ENCODE measurements around the gene HINT2. TPM values are rescaled to one million over a fixed set of nuclear protein-coding genes. Genes with fewer than 3 reads are reported as not detected.
A peak's percentile ranks its signal among the peaks of the same experiment; 100 is the strongest.

The HINT2 gene
- total RNA-seq, 1 experiment from 2014 or later = 110 TPM

- Mint-ChIP-seq H3K27me3 (ENCODE audit: insufficient read depth, unreplicated experiment) (no peaks in the 10 kb centered on the region), H3K4me1 (ENCODE audit: low read depth, unreplicated experiment) (peaks cover 29% of the 10 kb centered on the region), H3K36me3 (ENCODE audit: insufficient read depth, unreplicated experiment) (peaks cover 25% of the 10 kb centered on the region), H3K4me3 (ENCODE audit: unreplicated experiment) (peak overlapping the region; percentile 70), H3K27ac (ENCODE audit: unreplicated experiment) (peak overlapping the region; percentile 85), H3K9me3 (ENCODE audit: unreplicated experiment) (no peaks in the 10 kb centered on the region)
- no TSS peak for BruUV-seq (replicated peaks)
- no peak for TF ChIP-seq CTCF (IDR thresholded peaks at IDR 0.05; ENCODE audit: insufficient read depth in 1 of 2, low read depth in 1 of 2, low read length in 1 of 2, severe bottlenecking in 1 of 2, unreplicated experiment in 1 of 2)
- DNase-seq = peak; percentile 55 to 62
- intact Hi-C loops (cut with micrococcal nuclease; ENCODE audit: unreplicated experiment) = loop anchor here (1.0 kb wide), 2 partner anchors 14 to 25 kb away; partner anchors contain the start of gene HINT2
- Histone ChIP-seq H3K4me1 (peaks cover 46% of the 10 kb centered on the region), H3K27me3 (replicated peaks; ENCODE audit: control insufficient read depth, insufficient read depth, low read length) (no peaks in the 10 kb centered on the region), H3K9me3 (no peaks in the 10 kb centered on the region), H3K4me3 (ENCODE audit: low read depth, low read length) (peak overlapping the region; percentile 6; the same call in 1 of the 2 replicates), H3K36me3 (ENCODE audit: control insufficient read depth, insufficient read depth, low read length) (no peaks in the 10 kb centered on the region)
- ChIA-PET CTCF (interaction anchor here (0.9 to 2.5 kb wide), 4 partner anchors 11 to 81 kb away, joined by 4 to 16 read pairs (median 8); partner anchors contain the start of gene HINT2), POLR2A (interaction anchor here (1.5 kb wide), 1 partner anchor 13 kb away, joined by 4 read pairs; no protein-coding TSS in a partner anchor)
Observed at GRCh38 chr9:35801328-35802128, 13.3 kb downstream of the HINT2 start.

- H3K36me3 Mint-ChIP-seq (ENCODE audit: insufficient read depth, unreplicated experiment) = peaks cover 15% of the 10 kb centered on the region
- no TSS peak for BruUV-seq (replicated peaks)
- no peaks in the 10 kb centered on the region for H3K9me3 ChIP-seq
- no peak for DNase-seq
- H3K27ac Mint-ChIP-seq (ENCODE audit: unreplicated experiment) = peak overlapping the region; percentile 85
- H3K4me3 ChIP-seq (ENCODE audit: low read depth, low read length) = no peak overlapping the region
- ChIA-PET POLR2A (interaction anchor here (0.7 kb wide), 1 partner anchor 11 kb away, joined by 3 read pairs; the partner anchor contains the start of gene SPAG8), CTCF (interaction anchor here (1.1 to 2.4 kb wide), 3 partner anchors 10 to 26 kb away, joined by 6 to 16 read pairs (median 7); partner anchors contain the start of gene HINT2)
- no peak for TF ChIP-seq CTCF (IDR thresholded peaks at IDR 0.05; ENCODE audit: insufficient read depth in 1 of 2, low read depth in 1 of 2, low read length in 1 of 2, severe bottlenecking in 1 of 2, unreplicated experiment in 1 of 2)
- H3K9me3 Mint-ChIP-seq (ENCODE audit: unreplicated experiment) = no peaks in the 10 kb centered on the region
- intact Hi-C loops (cut with micrococcal nuclease; ENCODE audit: unreplicated experiment) = no loop called here
- H3K4me3 Mint-ChIP-seq (ENCODE audit: unreplicated experiment) = peak overlapping the region; percentile 70
- peaks cover 29% of the 10 kb centered on the region for H3K4me1 Mint-ChIP-seq (ENCODE audit: low read depth, unreplicated experiment)
- H3K27me3 Mint-ChIP-seq (ENCODE audit: insufficient read depth, unreplicated experiment) = no peaks in the 10 kb centered on the region
- H3K27me3 ChIP-seq (replicated peaks; ENCODE audit: control insufficient read depth, insufficient read depth, low read length) = no peaks in the 10 kb centered on the region
- H3K36me3 ChIP-seq (ENCODE audit: control insufficient read depth, insufficient read depth, low read length) = no peaks in the 10 kb centered on the region
- peaks cover 46% of the 10 kb centered on the region for H3K4me1 ChIP-seq
Observed at GRCh38 chr9:35800530-35800929, 14.3 kb downstream of the HINT2 start.

- Mint-ChIP-seq H3K27me3 (ENCODE audit: insufficient read depth, unreplicated experiment) (no peaks in the 10 kb centered on the region), H3K27ac (ENCODE audit: unreplicated experiment) (no peak overlapping the region), H3K4me3 (ENCODE audit: unreplicated experiment) (no peak overlapping the region), H3K36me3 (ENCODE audit: insufficient read depth, unreplicated experiment) (peaks cover 13% of the 10 kb centered on the region), H3K9me3 (ENCODE audit: unreplicated experiment) (no peaks in the 10 kb centered on the region), H3K4me1 (ENCODE audit: low read depth, unreplicated experiment) (peaks cover 29% of the 10 kb centered on the region)
- DNase-seq = no peak
- Histone ChIP-seq H3K9me3 (no peaks in the 10 kb centered on the region), H3K4me1 (peaks cover 46% of the 10 kb centered on the region), H3K4me3 (ENCODE audit: low read depth, low read length) (no peak overlapping the region), H3K36me3 (ENCODE audit: control insufficient read depth, insufficient read depth, low read length) (no peaks in the 10 kb centered on the region), H3K27me3 (replicated peaks; ENCODE audit: control insufficient read depth, insufficient read depth, low read length) (no peaks in the 10 kb centered on the region)
- intact Hi-C loops (cut with micrococcal nuclease; ENCODE audit: unreplicated experiment) = no loop called here
- no TSS peak for BruUV-seq (replicated peaks)
- no peak for TF ChIP-seq CTCF (IDR thresholded peaks at IDR 0.05; ENCODE audit: insufficient read depth in 1 of 2, low read depth in 1 of 2, low read length in 1 of 2, severe bottlenecking in 1 of 2, unreplicated experiment in 1 of 2)
- CTCF ChIA-PET = interaction anchor here (0.9 to 1.2 kb wide), 2 partner anchors 9 to 13 kb away, joined by 3 to 4 read pairs; partner anchors contain the start of gene SPAG8
- POLR2A ChIA-PET = no interaction called here
Observed at GRCh38 chr9:35798658-35799374, 16.0 kb downstream of the HINT2 start.

Data from Caco-2 (cell line).